Activated CD8-positive, alpha-beta memory T cell treated with anti-CD3 and anti-CD28 coated beads for 4 hours (primary cell): ENCODE data around the gene OCIAD1.
"Not testable (repeated sequence)": the region's sequence is repeated elsewhere in the genome, so short reads cannot be mapped to it uniquely, and the experiment has no call there.

ENCODE experiments used
- DNase-seq, 2 donors: peaks; one replicate each; pipeline ENCODE4 v3.0.0-alpha.2; 2020; ENCODE audit warnings: low read depth in 2 of 2

The OCIAD1 gene

DNA sequence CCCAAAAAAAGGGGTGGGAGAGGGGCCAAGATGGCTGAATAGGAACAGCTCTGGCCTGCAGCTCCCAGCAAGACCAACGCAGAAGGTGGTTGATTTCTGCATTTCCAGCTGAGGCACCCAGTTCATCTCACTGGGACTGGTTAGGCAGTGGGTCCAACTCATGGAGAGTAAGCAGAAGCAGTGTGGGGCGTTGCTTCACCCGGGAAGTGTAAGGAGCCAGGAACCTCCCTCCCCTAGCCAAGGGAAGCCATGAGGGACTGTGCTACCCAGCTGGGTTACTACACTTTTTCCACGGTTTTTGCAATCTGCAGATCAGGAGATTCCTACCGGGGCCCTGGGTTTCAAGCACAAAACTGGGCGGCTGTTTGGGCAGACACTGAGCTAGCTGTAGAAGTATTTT is 13.9 kb upstream of the OCIAD1 start:
- DNase-seq = no peak

DNA sequence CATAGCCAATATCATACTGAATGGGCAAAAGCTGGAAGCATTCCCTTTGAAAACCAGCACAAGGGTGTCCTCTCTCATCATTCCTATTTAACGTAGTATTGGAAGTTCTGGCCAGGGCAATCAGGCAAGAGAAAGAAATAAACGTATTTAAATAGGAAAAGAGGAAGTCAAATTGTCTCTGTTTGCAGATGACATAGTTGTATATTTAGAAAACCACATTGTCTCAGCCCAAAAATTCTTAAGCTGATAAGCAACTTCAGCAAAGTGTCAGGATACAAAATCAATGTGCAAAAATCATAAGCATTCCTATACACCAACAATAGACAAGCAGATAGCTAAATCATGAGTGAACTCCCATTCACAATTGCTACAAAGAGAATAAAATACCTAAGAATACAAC is 9.5 kb upstream of the OCIAD1 start:
- DNase-seq = not testable (repeated sequence)

GRCh38 chr4:48827622-48828021 is 3.3 kb upstream of the OCIAD1 start:
- no peak for DNase-seq

GRCh38 chr4:48831532-48832030 is 693 bp downstream of the OCIAD1 start:
- DNase-seq = no peak

DNA sequence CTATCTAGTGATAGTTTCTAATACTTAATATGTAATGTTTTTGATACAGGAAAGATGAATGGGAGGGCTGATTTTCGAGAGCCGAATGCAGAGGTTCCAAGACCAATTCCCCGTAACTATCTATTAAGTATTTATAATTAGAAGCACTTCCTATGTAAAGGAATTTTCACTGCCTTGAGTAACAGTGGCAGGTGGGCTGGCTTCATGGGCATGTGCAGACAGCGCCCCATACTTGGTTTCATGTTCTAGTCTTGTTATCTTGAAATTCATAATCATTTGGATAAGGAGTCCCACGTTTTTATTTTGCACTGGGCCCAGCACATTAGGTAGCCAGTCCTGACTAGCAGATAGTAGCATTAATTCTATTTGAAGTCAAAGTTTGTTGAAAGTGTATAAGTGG is 1.7 kb downstream of the OCIAD1 start:
- no peak for DNase-seq

GRCh38 chr4:48836658-48837057 is 5.8 kb downstream of the OCIAD1 start:
- DNase-seq = no peak

DNA sequence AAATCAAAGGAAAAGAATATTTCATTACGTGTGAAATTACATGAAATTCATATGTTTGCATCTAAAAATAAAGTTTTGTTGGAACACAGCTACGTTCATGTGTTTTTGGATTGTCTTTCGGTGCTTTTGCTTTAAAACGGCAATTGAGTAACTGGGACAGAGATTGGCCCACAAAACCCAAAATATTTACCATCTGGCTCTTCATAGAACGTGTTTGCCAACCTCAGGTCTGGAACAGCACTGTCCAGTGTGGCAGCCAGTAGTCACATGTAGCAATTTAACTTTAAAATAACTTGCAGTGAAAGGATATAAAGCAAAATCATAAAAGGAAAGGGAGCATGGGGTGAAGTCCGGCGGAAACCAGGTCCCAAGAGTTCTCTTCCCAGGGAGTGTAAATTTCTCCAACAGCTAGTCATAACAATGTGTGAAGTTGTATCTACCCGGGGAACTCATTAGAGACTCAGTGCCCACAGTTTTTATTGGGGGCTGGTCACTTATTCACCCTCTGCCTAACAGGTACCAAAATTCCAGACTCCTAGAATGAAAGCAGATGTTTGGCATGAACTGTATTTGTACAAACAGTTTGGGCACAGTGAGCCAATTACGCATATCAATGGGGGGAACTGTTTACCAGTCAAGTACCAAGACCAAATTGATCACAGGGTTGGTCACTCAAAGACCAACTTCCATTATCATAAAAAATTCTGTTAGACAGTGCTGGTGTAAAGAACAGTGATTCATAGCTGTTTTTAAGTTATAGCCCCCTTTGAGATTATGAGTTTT is 10.3 kb downstream of the OCIAD1 start:
- DNase-seq = no peak

GRCh38 chr4:48844843-48845242 is 14.0 kb downstream of the OCIAD1 start:
- no peak for DNase-seq

GRCh38 chr4:48848799-48849198 is 17.9 kb downstream of the OCIAD1 start:
- DNase-seq = not testable (repeated sequence)

- DNase-seq = no peak
Measured at GRCh38 chr4:48851651-48852050, 20.8 kb downstream of the OCIAD1 start.

DNA sequence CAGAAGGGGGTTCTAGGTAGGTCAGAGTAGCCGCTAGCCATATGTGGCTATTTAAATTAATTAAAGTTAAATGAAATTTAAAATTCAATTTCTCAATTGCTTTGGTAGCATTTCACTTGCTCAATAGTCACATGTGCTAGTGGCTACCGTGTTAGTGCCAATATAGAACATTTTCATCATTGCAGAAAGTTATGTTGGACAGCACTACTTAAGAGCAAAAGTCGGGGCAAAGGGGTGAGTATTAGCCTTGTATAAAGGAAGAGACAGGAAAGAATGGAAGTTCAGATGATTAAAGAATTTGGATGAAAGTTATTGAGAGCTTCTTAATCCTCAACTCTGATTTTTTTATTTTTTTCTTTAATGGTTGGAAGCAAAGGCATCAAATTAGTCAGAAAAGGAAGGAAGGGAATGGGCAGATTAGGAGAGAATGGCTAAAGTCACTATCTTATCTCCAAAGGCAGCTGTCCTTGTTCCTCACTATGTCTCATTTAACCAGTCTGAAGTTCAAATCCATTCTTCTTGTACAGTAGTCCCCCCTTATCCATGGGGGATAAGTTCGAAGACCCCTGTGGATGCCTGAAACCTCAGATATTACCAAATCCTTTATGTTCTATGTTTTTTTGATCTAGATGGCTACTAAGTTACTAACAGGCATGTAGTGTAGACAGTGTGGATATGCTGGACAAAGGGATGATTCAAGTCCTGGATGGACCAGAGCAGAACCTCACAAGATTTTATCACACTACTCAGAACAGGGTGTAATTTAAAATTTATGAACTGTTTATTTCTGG is 22.9 kb downstream of the OCIAD1 start:
- no peak for DNase-seq

- no peak for DNase-seq
Measured at GRCh38 chr4:48854395-48854683, 23.5 kb downstream of the OCIAD1 start.

GRCh38 chr4:48854982-48855381 is 24.1 kb downstream of the OCIAD1 start:
- no peak for DNase-seq

- no peak for DNase-seq
Measured at GRCh38 chr4:48858130-48858529, 27.2 kb downstream of the OCIAD1 start.

- DNase-seq = no peak
Measured at GRCh38 chr4:48862038-48862437, 31.1 kb downstream of the OCIAD1 start.

DNA sequence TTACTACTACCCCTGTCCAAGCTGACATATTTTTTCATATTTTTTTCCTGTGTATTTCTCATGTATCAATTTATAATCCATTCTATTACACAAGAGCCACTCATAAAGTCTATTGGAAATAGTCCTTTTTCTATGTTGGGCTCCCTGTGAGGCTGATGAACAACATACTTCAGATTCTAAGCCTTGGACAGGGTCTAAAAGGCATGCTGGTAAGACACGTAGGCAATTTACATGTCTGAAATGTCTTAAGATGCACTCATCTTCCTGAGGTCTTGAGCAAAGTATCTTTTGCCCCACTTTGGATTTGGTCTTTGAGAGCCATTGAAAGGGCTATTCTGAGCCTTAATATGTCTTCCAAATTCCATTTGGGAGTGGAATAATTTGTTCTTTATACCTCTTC is 31.8 kb downstream of the OCIAD1 start:
- no peak for DNase-seq

GRCh38 chr4:48863728-48864127 is 32.8 kb downstream of the OCIAD1 start:
- no peak for DNase-seq

DNA sequence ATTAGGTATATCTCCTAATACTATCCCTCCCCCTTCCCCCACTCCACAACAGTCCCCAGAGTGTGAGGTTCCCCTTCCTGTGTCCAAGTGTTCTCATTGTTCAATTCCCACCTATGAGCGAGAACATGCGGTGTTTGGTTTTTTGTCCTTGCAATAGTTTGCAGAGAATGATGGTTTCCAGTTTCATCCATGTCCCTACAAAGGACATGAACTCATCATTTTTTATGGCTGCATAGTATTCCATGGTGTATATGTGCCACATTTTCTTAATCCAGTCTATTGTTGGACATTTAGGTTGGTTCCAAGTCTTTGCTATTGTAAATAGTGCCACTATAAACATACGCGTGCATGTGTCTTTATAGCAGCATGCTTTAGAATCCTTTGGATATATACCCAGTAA is 33.8 kb downstream of the OCIAD1 start:
- DNase-seq = not testable (repeated sequence)

GRCh38 chr4:48877827-48878535 is 47.1 kb downstream of the OCIAD1 start:
- no peak for DNase-seq

- no peak for DNase-seq
Measured at GRCh38 chr4:48879561-48880442, 48.9 kb downstream of the OCIAD1 start.

GRCh38 chr4:48881646-48882045 is 50.8 kb downstream of the OCIAD1 start:
- DNase-seq = not testable (repeated sequence)

DNA sequence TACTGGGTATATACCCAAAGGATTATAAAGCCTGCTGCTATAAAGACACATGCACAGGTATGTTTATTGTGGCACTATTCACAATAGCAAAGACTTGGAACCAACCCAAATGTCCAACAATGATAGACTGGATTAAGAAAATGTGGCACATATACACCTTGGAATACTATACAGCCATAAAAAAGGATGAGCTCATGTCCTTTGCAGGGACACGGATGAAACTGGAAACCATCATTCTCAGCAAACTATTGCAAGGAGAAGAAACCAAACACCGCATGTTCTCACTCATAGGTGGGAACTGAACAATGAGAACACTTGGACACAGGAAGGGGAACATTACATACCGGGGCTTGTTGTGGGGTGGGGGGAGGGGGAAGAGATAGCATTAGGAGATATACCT is 58.9 kb downstream of the OCIAD1 start:
- DNase-seq = not testable (repeated sequence)
